ENCODE measurements around the gene PHF2.

PHF2 gene

DNA sequence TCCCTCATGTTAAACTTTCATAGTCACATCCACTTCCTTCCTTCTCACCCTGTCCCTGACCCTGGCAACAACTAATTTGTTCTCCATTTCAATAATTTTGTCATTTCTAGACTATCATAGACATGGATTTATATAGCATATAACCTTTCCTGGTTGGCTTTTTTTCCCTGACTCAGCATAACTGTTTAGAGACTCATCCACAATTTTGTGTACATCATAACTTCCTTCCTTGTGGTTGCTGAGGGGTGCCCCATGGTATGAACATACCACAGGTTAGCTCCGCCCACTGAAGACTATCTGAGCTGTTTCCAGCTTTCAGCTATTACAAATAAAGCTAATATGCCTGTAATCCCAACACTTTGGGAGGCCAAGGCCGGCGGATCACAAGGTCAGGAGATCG lies 137.3 kb downstream of the PHF2 start:
- DNase-seq: no peak

DNA sequence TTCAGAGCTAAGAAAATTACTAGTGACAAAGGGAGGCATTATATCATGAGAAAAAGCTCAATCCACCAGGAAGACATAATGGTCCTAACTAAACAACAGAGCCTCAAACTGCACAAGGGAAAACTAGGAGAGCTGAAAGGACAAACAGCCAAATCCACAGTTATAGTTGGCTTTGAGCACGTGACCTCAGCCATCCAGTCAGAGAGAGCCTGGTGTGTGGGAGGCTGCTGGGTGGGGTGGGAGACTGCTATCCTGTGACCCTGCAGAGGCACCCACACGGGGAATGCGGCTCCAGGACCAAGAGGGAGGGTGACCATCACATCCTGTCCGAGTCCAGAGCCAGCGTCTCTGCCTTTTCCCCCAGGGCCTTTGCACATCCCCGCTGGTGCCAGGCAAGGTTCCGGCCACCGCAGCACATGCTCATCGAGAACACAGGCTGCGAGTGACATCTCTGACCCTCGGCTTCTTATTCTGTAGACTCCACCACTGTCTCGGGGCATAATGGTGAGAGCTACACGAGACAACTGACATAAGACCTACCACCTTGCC lies 145.1 kb downstream of the PHF2 start:
- DNase-seq: no peak

DNA sequence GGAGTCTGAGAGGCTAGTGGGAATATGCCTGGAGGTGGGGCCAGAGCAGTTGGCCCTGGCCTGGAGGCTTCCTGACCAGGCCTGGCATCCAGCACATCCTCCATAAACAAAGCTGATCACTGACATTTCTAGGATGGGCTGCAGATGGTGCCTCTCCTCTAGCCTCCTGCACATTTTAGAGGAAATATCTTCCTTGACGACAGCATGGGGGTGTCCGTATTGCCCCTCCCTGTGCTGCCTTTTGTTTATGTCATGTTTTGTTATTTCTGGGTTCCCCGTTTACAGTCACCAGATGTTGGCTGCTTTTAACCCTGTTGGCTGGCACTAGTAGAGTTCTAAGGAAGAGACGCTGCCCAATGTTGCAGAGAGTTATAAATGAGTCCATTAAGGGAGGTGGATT lies 148.5 kb downstream of the PHF2 start:
- no peak for DNase-seq

DNA sequence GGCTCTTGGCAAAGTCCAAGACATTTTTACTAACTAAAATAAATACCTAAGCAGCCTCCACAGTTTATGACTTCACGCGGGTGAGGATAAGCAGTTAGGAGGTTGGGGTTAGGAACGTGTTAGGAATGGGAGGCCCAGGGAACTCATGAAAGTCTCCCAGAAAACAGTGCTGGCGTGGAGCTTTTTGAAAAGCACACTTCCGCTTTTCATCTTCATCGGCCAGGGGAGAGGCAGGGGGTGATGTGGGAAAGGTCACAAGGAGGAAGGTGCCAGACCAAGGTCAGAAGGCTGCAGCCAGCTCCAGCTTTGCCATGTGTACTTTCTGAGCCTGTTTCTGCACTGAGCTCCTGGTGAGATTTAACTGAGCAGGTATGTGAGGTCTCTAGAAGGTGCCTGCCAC lies 149.0 kb downstream of the PHF2 start:
- DNase-seq: no peak

DNA sequence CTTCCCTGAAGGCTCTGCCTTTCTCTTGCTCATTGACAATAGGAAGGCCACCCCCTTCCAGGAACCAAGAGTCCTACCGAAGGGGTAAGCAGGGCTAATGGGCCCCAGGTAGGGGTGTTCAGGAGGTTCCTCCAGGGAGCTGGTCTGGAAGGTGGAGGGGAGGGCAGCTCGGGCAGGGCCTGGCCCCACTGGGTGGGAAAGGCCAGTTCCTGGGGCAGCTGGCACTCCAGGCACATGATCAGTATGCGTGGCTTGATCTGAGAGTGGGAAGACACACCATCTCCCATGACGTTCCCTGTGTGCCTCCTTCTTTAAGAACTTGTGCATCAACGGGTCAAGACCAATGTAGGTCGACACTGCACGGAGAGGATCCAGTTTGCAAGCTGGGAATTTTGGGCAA lies 149.8 kb downstream of the PHF2 start:
- no peak for DNase-seq

Data from fibroblast of skin of scalp (primary cell).